GM20000 (cell line): Measurements from ENCODE around the gene EPHX1.

Experiments used
- DNase-seq: peaks from one replicate; pipeline ENCODE4 v3.0.0; 2012; ENCODE audit warnings: low spot score
- CTCF ChIP-seq: IDR thresholded peaks from 2 replicates; pipeline ENCODE4 v1.5.1; 2012; ENCODE audit warnings: mild to moderate bottlenecking, control low read depth; ENCODE audit errors: extremely low read depth, missing control alignments

Gene EPHX1

GRCh38 chr1:225888898-225889601 lies 79.1 kb downstream of the EPHX1 start, which contains the start of gene LEFTY1:
LEFTY1 (minus strand) TSS chr1:225889146; CDS start chr1:225889066, 80 bp downstream.
- no peak for DNase-seq
- no peak for TF ChIP-seq CTCF

GRCh38 chr1:225889743-225890142 lies 79.8 kb downstream of the EPHX1 start:
- no peak for TF ChIP-seq CTCF
- DNase-seq: no peak

GRCh38 chr1:225890346-225891228 lies 80.7 kb downstream of the EPHX1 start:
- no peak for DNase-seq
- no peak for TF ChIP-seq CTCF

GRCh38 chr1:225891229-225891972 lies 81.5 kb downstream of the EPHX1 start:
- no peak for DNase-seq
- no peak for TF ChIP-seq CTCF

- TF ChIP-seq CTCF: no peak
- no peak for DNase-seq
Observed at GRCh38 chr1:225892307-225892706, 82.4 kb downstream of the EPHX1 start.
